Right lobe of liver (tissue), 6 donors: ENCODE data around the gene GSN. TPM values are rescaled to one million over a fixed set of nuclear protein-coding genes. Genes with fewer than 3 reads are reported as not detected.

ENCODE experiments used
- ATAC-seq, 4 donors: fragments of 200-7000 bp; cut with Tn5 transposase; one replicate each; pipeline ENCODE4 v1.9.1; 2020; ENCODE audit warnings: mild to moderate bottlenecking in 4 of 4, moderate library complexity in 4 of 4
- DNase-seq, 3 donors: peaks; one replicate each; pipeline ENCODE4 v3.0.0-alpha.2; 2020
- H3K27ac ChIP-seq, 3 donors: fragments of 200-600 bp; one replicate each; pipeline ENCODE4 v1.8.0; 2022
- H3K27me3 ChIP-seq, 2 donors: fragments of 200-600 bp; one replicate each; pipeline ENCODE4 v1.8.0; 2022
- H3K36me3 ChIP-seq, 4 donors: fragments of 200-600 bp; sonication (generic) in 1 of 4; one replicate each; pipeline versions ENCODE4 v1.5.1 to v1.8.0; 2017 to 2022; ENCODE audit warnings: control low read depth in 1 of 4
- H3K4me1 ChIP-seq, 4 donors: fragments of 200-600 bp; sonication (generic) in 1 of 4; one replicate each; pipeline versions ENCODE4 v1.5.1 to v1.8.0; 2017 to 2022; ENCODE audit warnings: control low read depth in 1 of 4
- H3K4me3 ChIP-seq, 3 donors: fragments of 200-600 bp; one replicate each; pipeline ENCODE4 v1.8.0; 2022
- H3K9me3 ChIP-seq, 4 donors: fragments of 200-600 bp; sonication (generic) in 1 of 4; one replicate each; pipeline versions ENCODE4 v1.5.1 to v1.8.0; 2017 to 2022; ENCODE audit warnings: control low read depth in 1 of 4
- CTCF ChIP-seq, 4 donors: fragments of 200-600 bp in 3 of 4; fragments of 450-650 bp in 1 of 4; IDR thresholded peaks; one replicate each; pipeline versions ENCODE4 v1.5.1 to v1.8.0; 2016 to 2022; ENCODE audit warnings: antibody characterized with exemption in 4 of 4, mild to moderate bottlenecking in 2 of 4
- POLR2A ChIP-seq: fragments of 450-650 bp; IDR thresholded peaks from one replicate; pipeline ENCODE4 v1.6.1; 2017; ENCODE audit warnings: antibody characterized with exemption, mild to moderate bottlenecking
- WGBS: methylation state at CpG from one replicate; pipeline ENCODE4 v1.1.6; 2018; ENCODE audit warnings: low coverage, low lambda C conversion rate; ENCODE audit not compliant: insufficient coverage; ENCODE audit errors: missing lambda C conversion rate; 5-methylcytosine and 5-hydroxymethylcytosine counted together
- intact Hi-C, 2 donors: fragments of 100-400 bp; cut with DNase I; formaldehyde crosslinking; loops; one replicate each; pipeline versions ENCODE4 v1.11.2 to v1.14.1; 2022
- total RNA-seq, 6 experiments: library from RNA; depleted of rRNA in 2 of 6; stranded (reverse); fragments of >200 nt in 2 of 6; fragmentation: NEBNext Ultra II Directional in 3 of 6; extraction: Animal tissue kit (Norgen Biotek cat#: 25700) in 3 of 6; gene quantifications; one replicate each; pipeline versions ENCODE4 v1.1.0 to v1.2.4, GENCODE V29; 2016 to 2023
- donor health status: DM: no; HTN: yes; CAD: no.
- donor health status: DM: no; HTN: no; CAD: no.
- donor health status: DM: no; HTN: no; CAD: no.
- donor health status: DM: no; HTN: yes; CAD: no.
- donor health status: DM: no; HTN: yes; CAD: no.

GSN gene
- total RNA-seq, 6 experiments from 2014 or later = 23.1 to 96.9 (median 38.8) TPM

GRCh38 chr9:121292051-121292450 lies 24.1 kb downstream of the GSN start:
- Histone ChIP-seq H3K4me1 (peaks cover 0 to 13% (median 0%) of the 10 kb centered on the region in 4 donors), H3K4me3 (no peak overlapping the region), H3K36me3 (no peaks in the 10 kb centered on the region), H3K27ac (no peak overlapping the region), H3K9me3 (no peaks in the 10 kb centered on the region), H3K27me3 (no peaks in the 10 kb centered on the region)
- no peak for DNase-seq
- WGBS = 80% methylated on average over 1 of the region's 1 CpG
- ATAC-seq = no peak
- intact Hi-C loops = no loop called here
- TF ChIP-seq CTCF (IDR thresholded peaks at IDR 0.05) (no peak), POLR2A (no peak)

- no peak for DNase-seq
- TF ChIP-seq POLR2A = no peak
- TF ChIP-seq CTCF (IDR thresholded peaks at IDR 0.05) = no peak
- no peak overlapping the region for H3K27ac ChIP-seq
- ATAC-seq = no peak
- H3K9me3 ChIP-seq = no peaks in the 10 kb centered on the region
- H3K27me3 ChIP-seq = no peaks in the 10 kb centered on the region
- peaks cover 0 to 13% (median under 1%) of the 10 kb centered on the region in 4 donors for H3K4me1 ChIP-seq
- intact Hi-C loops = no loop called here
- H3K36me3 ChIP-seq = no peaks in the 10 kb centered on the region
- WGBS = 67% methylated on average over 5 of the region's 6 CpGs
- H3K4me3 ChIP-seq = no peak overlapping the region
Observed at GRCh38 chr9:121292801-121293241, 24.9 kb downstream of the GSN start.

- Histone ChIP-seq H3K4me3 (no peak overlapping the region), H3K27ac (no peak overlapping the region), H3K9me3 (no peaks in the 10 kb centered on the region), H3K27me3 (no peaks in the 10 kb centered on the region), H3K36me3 (no peaks in the 10 kb centered on the region), H3K4me1 (peaks cover 0 to 13% (median under 1%) of the 10 kb centered on the region in 4 donors)
- no peak for ATAC-seq
- no CpG with 5 or more reads among the region's 6 CpGs for WGBS
- TF ChIP-seq CTCF (IDR thresholded peaks at IDR 0.05) = no peak
- no peak for TF ChIP-seq POLR2A
- DNase-seq = no peak
- intact Hi-C loops = no loop called here
Observed at GRCh38 chr9:121294151-121294743, 26.3 kb downstream of the GSN start.

GRCh38 chr9:121294866-121295661 lies 27.1 kb downstream of the GSN start:
- Histone ChIP-seq H3K9me3 (no peaks in the 10 kb centered on the region), H3K27me3 (no peaks in the 10 kb centered on the region), H3K36me3 (no peaks in the 10 kb centered on the region), H3K4me1 (peaks cover 0 to 19% (median under 1%) of the 10 kb centered on the region in 4 donors), H3K4me3 (no peak overlapping the region), H3K27ac (peak overlapping the region in 2 of 3 donors; percentile 10 to 24)
- intact Hi-C loops = no loop called here
- TF ChIP-seq CTCF (IDR thresholded peaks at IDR 0.05) = no peak
- no peak for TF ChIP-seq POLR2A
- ATAC-seq (peak in 3 of 4 donors; percentile 13 to 69 (median 27)), DNase-seq (no peak)
- 82% methylated on average over 8 of the region's 13 CpGs for WGBS
